Lower leg skin (tissue), 4 donors: ENCODE data around the gene PPM1N. TPM values are rescaled to one million over a fixed set of nuclear protein-coding genes. Genes with fewer than 3 reads are reported as not detected.

Experiments
- DNase-seq, 2 donors: peaks; one replicate each; pipeline ENCODE4 v3.0.0-alpha.2; 2019; ENCODE audit warnings: low spot score in 2 of 2
- H3K4me3 ChIP-seq: fragments of 200-600 bp; sonication (generic); 2 replicates; pipeline ENCODE4 v1.5.1; 2017; ENCODE audit warnings: mild to moderate bottlenecking, low read depth; ENCODE audit not compliant: poor library complexity, severe bottlenecking
- POLR2A ChIP-seq, 2 donors: fragments of 450-650 bp; IDR thresholded peaks; one replicate each; pipeline ENCODE4 v1.6.1; 2016 to 2017; ENCODE audit warnings: antibody characterized with exemption in 2 of 2, mild to moderate bottlenecking in 1 of 2, moderate library complexity in 1 of 2
- WGBS, 2 donors: methylation state at CpG; one replicate each; pipeline ENCODE4 v1.1.5; 2018; 5-methylcytosine and 5-hydroxymethylcytosine counted together
- intact Hi-C: fragments of 100-400 bp; cut with DNase I; formaldehyde crosslinking; loops from one replicate; pipeline ENCODE4 v1.15.0; 2023; ENCODE audit warnings: low total_unique reads
- total RNA-seq, 4 donors: library from RNA; depleted of rRNA; stranded (reverse); fragments of >200 nt; gene quantifications; one replicate each; pipeline ENCODE4 v1.1.0, GENCODE V29; 2016
- TF ChIP-seq, protein P1 (sequence below), 3 donors: fragments of 450-650 bp; IDR thresholded peaks; one replicate each; pipeline ENCODE4 v1.5.1; 2016; ENCODE audit warnings: antibody characterized with exemption in 3 of 3, mild to moderate bottlenecking in 3 of 3, moderate library complexity in 2 of 3

PPM1N gene, protein sequence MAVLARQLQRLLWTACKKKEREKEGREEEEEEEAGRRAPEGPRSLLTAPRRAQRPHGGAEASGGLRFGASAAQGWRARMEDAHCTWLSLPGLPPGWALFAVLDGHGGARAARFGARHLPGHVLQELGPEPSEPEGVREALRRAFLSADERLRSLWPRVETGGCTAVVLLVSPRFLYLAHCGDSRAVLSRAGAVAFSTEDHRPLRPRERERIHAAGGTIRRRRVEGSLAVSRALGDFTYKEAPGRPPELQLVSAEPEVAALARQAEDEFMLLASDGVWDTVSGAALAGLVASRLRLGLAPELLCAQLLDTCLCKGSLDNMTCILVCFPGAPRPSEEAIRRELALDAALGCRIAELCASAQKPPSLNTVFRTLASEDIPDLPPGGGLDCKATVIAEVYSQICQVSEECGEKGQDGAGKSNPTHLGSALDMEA
- 1 to 10 TPM; 2.9 to 4.7 (median 3.6) TPM for total RNA-seq

DNA sequence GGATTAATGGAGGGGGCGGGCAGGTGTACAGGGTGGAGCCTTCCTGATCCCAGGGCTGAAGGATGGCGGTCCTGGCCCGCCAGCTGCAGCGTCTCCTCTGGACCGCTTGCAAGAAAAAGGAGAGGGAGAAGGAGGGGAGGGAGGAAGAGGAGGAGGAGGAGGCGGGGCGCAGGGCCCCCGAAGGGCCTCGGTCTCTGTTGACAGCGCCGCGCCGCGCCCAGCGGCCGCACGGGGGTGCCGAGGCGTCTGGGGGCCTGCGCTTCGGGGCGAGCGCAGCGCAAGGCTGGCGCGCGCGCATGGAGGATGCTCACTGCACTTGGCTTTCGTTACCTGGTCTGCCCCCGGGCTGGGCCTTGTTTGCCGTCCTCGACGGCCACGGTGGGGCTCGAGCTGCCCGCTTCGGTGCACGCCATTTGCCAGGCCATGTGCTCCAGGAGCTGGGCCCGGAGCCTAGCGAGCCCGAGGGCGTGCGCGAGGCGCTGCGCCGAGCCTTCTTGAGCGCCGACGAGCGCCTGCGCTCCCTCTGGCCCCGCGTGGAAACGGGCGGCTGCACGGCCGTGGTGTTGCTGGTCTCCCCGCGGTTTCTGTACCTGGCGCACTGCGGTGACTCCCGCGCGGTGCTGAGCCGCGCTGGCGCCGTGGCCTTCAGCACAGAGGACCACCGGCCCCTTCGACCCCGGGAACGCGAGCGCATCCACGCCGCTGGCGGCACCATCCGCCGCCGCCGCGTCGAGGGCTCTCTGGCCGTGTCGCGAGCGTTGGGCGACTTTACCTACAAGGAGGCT, at the start of gene PPM1N:
TSS of gene PPM1N (plus strand) at position 33 of the 785 bp plus-strand sequence. CDS start at position 63, 30 bp downstream.
- DNase-seq: peak in 1 of 2 donors; percentile 87
- TF ChIP-seq, protein P1, sequence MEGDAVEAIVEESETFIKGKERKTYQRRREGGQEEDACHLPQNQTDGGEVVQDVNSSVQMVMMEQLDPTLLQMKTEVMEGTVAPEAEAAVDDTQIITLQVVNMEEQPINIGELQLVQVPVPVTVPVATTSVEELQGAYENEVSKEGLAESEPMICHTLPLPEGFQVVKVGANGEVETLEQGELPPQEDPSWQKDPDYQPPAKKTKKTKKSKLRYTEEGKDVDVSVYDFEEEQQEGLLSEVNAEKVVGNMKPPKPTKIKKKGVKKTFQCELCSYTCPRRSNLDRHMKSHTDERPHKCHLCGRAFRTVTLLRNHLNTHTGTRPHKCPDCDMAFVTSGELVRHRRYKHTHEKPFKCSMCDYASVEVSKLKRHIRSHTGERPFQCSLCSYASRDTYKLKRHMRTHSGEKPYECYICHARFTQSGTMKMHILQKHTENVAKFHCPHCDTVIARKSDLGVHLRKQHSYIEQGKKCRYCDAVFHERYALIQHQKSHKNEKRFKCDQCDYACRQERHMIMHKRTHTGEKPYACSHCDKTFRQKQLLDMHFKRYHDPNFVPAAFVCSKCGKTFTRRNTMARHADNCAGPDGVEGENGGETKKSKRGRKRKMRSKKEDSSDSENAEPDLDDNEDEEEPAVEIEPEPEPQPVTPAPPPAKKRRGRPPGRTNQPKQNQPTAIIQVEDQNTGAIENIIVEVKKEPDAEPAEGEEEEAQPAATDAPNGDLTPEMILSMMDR (IDR thresholded peaks at IDR 0.05): no peak
- no peak for TF ChIP-seq POLR2A (IDR thresholded peaks at IDR 0.05)
- WGBS, 2 donors: 1 to 2% methylated on average over 22 to 57 of the region's 89 CpGs
- intact Hi-C loops: no loop called here
- H3K4me3 ChIP-seq: peak within 1 kb of the TSS; percentile 2

DNA sequence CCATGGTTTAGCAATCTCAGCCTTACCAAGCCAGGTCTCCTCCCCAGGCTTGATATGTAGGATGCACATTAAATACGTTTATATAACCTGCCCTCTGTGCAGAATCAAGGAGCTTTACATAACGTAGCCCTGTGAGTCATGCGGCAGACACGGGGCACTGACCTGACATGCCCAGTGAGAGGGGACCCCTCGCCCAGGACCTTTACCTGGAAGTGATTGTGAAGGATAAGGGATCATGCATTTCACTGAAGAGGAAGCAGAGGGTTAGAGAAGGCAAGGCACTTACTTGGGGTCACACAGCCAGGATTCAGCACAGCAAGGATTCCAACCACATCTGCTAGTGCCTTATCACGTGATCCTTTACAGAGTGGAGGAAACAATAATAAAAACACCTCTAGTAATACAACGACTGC, 49.4 kb upstream of the PPM1N start:
- WGBS, 2 donors: 35 to 44% methylated on average over 7 of the region's 7 CpGs
- TF ChIP-seq, protein P1 (IDR thresholded peaks at IDR 0.05): no peak
- TF ChIP-seq POLR2A (IDR thresholded peaks at IDR 0.05): no peak
- DNase-seq: no peak
- H3K4me3 ChIP-seq: no peak overlapping the region
- intact Hi-C loops: no loop called here

DNA sequence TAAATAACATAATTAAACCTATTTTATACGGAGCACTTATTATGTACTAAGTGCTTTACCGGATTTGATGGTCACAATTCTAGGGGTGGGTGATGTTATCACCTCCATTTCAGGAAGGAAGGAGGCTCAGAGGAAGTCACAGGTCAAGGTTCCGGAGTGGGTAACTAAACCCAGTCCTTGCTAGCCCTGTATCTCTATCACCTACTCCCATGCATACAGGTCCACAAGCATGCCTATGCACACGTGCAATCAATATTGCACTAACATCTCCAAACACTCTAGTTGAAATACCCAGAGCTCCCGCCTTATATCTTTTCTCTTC, 48.3 kb upstream of the PPM1N start:
- 12 to 18% methylated on average over 5 of the region's 5 CpGs for WGBS, 2 donors
- TF ChIP-seq, protein P1 (IDR thresholded peaks at IDR 0.05): no peak
- no peak for TF ChIP-seq POLR2A (IDR thresholded peaks at IDR 0.05)
- intact Hi-C loops: no loop called here
- peak overlapping the region; percentile 50 for H3K4me3 ChIP-seq
- DNase-seq: no peak

DNA sequence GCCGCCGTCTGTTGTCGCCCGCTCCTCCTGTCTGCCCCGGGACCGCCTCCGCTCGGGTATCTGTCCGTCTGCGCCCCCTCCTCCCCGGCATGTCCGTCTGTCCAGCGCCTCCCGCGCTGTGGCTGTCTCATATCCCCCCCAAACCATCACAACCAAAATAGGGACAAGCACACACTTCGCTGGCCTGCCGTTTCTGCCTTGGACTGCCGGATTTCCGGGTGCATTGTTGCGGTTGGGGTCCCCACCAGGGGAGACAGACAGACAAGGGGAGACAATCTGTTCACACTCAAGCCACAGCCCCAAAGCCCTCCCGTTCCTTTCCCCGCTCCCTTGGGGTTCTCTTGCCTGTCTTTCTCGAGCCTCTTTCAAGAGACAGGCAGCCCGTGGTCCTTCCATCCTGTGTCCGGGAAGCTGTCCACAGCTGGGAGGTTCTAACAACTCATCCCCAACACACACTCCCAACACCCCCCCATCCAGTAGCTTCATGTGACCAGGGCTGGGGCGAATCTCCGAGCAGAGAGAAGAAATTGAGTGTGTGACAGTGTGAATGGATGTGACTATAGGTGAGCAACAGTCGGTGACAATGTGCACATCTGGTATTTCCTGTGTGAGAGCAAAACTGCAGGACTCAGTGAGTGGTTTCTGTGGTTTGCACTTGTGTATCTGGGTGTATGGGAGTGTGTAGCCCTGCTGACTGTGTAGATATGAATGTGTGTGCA, 47.0 kb upstream of the PPM1N start:
- DNase-seq: peak in 1 of 2 donors; percentile 93
- WGBS, 2 donors: 1 to 2% methylated on average over 20 to 28 of the region's 28 CpGs

GRCh38 chr19:45451850-45452387, 46.3 kb upstream of the PPM1N start:
- no peak overlapping the region for H3K4me3 ChIP-seq
- intact Hi-C loops: no loop called here
- TF ChIP-seq, protein P1 (IDR thresholded peaks at IDR 0.05): no peak
- no peak for TF ChIP-seq POLR2A (IDR thresholded peaks at IDR 0.05)
- DNase-seq: no peak
- WGBS, 2 donors: 70 to 71% methylated on average over 12 of the region's 12 CpGs

More for the DNA sequence above, 47.0 kb upstream of the PPM1N start:
- no peak for TF ChIP-seq POLR2A (IDR thresholded peaks at IDR 0.05)
- TF ChIP-seq, protein P1 (IDR thresholded peaks at IDR 0.05): no peak
- H3K4me3 ChIP-seq: peak overlapping the region; percentile 42
- intact Hi-C loops: no loop called here
